Femur (tissue), 1 donor: ENCODE results near the gene HEYL.
A peak's percentile ranks its signal among the peaks of the same experiment; 100 is the strongest.

ENCODE experiments used
- DNase-seq: peaks from one replicate; pipeline ENCODE4 v3.0.0-alpha.2; 2017

Gene HEYL

GRCh38 chr1:39639305-39640130 is at the start of gene HEYL:
Gene HEYL, minus strand, starts transcription at chr1:39639643. Its CDS starts 18 bp downstream, at chr1:39639625.
- DNase-seq, result peak; percentile 78

DNA sequence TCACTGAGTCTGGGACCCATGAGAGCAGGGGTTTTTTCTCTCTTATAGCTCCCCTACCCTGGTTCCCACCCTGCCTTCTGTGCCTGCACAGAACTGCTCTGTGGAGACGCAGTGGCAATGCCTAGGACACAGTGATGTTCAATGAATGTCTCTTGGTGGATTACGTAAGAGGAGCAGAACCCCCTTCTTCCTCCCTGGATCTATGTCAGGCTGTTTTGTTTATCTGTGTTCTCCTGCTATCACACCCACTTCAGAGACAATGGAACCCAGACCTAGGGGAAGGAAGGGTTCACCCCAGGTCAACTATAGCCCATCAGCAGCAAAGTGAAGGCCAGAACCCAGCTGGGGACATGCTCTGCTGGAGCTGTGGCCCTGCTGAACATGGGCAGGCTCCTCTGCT is 49.8 kb upstream of the HEYL start:
- DNase-seq, result no peak

GRCh38 chr1:39688706-39689105 is 49.3 kb upstream of the HEYL start:
- no peak for DNase-seq

DNA sequence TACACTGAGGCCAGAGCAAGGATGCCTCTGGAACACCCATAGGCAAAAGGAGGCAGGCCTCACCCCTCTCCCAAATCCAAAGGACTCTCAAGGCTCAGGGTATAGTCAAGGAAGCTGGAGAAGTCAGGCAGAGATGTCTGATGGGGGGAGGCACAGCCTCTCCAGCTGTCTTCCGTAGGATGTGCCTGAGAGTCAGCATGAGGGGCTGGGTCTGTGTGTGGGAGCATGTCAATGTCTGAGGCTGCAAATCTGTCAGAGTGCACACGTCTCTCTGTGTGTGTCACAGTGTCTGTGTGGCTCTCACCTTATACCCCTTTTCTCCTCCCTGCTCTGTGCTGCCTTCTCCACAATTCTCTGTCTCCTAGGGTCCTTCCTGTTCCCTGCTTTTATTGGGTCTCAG is 47.8 kb upstream of the HEYL start:
- no peak for DNase-seq

DNA sequence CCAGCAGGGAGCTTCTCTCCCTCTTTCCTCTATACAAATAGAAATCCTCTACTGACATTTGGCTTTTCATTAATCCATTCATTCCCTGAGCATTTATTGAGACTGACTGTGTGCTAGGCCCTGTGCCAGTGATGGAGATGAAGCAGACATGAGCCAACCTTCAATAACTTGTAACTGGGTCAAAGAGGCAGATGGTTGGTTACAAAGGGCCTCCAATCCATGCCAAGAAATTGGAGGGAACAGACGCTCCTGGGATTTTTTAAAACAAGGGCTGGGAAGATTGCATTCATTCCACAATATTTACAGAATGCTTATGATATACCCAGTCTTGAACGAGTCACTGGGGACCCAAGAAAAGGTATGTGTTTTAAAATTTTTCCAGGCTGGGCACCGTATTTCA is 45.6 kb upstream of the HEYL start:
- DNase-seq, result no peak

DNA sequence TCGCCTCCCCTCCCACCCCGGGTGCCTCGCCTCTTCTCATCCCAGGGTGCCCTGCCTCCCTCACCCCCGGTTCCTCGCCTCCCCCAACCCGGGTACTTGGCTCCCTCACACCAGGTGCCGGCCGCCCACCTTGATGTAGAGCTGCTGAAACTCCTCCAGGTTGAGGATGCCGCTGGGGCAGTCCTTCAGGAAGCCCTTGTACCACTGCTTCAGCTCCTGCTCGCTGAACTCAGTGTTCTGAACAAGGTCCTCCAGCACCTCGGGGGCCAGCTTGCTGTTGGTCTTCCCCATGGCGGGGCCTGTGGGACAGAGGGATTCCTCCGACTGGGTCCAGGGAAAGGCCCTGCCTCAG is 44.8 kb upstream of the HEYL start:
- no peak for DNase-seq

DNA sequence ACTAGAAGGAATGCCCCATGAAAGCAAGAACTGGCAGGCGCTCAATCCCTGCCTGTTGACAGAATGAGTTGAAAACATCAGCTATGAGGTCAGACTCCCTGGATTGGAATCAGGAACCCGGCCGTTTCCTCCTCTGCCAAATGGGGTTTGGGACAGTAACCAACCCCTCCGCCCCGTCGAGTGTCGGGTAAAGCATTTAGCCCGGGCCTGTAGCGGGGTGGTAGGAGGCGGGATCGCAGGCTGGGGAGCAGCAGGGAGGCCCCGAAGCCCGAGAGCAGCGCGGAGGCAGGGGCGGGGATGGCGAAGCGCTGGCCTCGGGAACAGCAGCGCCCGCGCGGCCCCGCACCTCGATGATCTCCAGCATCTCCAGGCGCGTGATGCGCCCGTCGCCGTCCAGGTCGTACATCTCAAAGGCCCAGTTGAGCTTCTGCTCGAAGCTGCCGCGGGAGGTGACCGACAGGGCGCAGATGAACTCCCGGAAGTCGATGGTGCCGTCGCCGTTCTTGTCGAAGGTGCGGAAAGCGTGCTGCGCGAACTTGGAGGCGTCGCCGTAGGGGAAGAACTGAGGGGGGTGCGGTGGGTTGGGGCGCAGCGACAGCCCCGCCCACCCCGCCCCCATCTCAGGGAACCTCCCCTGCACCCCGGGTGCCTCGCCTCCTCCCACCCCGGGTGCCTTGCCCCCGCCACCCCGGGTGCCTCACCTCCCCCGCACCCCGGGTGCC is 44.3 kb upstream of the HEYL start:
- DNase-seq, result no peak

DNA sequence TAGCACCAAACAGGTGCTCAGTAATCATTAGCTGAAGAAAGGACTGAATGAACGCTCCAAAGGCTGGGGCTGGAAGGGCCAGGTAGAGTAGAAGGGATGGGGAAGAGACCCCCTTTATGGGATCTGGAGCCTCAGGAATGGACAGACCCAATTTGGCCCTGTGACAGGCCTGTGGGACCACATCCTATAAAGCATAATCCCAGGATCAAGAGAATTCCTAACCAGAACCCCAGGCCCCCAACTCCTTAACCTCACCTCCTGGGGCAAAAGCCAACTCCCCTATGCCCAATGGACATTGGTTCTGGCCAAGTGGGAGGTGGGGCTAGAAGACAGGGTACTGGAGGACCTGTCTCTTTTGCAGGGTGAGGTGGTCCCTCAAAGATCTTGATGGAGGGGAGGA is 42.6 kb upstream of the HEYL start:
- DNase-seq, result no peak

DNA sequence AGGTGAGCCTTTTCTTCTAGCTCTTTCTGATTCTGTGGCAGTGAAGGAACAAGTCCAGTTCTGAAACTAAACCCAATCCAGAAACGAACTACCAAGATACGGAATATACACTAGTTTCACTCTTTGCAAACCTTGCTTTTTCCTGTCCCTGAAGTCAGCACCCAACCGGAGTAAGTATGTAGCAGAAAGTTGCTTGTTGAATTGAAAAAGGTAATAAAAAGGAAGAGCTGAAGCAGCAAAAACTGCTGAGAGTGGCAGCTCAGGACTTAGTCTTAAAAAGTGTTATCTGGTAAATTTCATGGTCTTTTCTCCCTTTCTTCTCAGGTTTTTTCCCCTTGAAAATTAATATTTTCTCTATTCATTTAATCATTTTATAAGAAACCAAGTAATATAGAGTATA is 41.9 kb upstream of the HEYL start:
- no peak for DNase-seq

GRCh38 chr1:39680751-39681150 is 41.3 kb upstream of the HEYL start:
- DNase-seq, result no peak

GRCh38 chr1:39679821-39680220 is 40.4 kb upstream of the HEYL start:
- no peak for DNase-seq

- no peak for DNase-seq
Observed at GRCh38 chr1:39678889-39679288, 39.4 kb upstream of the HEYL start.

GRCh38 chr1:39677645-39678044 is 38.2 kb upstream of the HEYL start:
- no peak for DNase-seq

DNA sequence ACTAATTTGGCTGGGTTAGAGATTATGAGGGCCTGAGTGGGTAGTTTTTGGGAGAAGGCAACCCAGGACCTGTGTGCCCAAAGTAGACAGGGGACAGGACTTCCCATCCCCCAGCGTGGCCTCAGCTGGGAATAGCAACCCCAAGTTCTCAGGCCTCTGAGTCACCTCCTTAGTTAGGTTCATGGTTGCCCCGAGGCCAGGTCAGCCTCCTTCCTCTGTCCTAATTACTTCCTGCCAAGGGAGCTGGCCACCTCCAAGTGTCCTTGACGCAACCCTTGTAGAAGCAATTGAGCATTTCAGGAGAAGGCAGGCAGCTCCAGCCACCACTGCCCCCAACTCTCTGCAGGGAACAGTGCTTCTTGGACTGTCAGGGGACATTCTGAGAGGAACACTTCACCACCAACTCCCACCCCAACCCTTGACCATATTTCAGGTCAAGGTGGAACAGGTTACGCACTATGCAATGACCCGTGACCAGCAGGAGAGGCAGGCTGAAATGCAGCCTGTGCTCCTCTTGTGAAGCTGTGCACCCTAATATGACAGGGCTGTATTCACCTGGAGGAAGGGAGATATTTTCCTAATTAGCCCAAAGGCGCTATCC is 37.6 kb upstream of the HEYL start:
- DNase-seq, result no peak

DNA sequence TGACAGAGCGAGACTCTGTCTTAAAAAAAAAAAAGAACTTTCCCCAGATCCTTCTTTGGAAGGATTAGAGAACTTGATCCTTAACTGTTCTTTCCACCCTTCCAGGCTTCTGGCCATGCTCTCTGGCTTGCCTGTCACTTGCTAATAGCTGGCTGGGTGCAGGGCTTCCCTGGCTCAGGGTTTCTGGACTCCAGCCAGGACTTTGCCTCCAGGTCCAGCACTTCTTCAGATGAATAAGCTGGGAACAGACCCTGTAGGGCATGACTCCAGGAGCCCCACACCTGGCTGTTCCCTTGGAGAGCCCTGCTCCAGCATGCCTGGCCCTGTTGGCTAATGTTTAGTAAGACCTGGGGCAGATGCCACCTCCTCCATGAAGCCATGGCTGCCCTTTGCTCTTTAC is 35.8 kb upstream of the HEYL start:
- no peak for DNase-seq

DNA sequence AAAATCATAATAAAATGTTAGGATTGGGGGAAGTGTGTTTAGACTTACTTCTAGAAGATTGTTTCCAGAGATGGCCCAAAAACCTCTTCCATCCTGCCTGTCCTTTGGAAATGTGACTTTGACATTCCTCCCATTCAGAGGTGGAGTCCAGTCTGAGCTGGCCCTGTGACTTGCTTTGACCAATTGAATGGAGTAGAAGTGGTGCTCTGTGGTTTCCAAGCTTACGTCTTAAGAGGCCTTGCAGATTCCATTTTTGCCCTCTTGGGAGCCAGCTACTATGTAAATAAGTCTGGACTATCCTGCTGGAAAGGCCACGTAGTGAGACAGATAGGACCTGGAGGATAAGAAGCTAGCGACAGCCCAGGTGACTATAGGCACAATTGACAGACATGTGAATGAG is 33.8 kb upstream of the HEYL start:
- DNase-seq, result no peak

DNA sequence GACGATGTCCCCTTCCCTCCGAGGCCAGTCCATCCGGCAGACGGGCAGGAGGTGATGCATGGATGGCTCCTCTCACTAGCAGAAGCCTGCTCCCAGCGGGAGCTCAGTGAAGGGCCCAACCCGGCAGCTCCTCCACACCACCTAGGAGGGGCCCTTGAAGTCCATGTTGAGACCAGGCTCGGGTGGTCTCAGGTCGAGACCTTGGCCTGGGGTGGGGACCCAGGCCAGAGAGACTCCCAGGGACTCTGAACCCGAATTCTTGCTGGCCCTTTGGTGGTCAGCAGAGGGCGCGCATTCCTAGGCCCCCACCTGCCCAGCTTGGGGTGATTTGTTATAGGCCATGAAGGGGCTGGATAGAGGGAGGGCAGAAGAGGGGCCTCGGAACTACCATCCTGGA is 33.1 kb upstream of the HEYL start:
- no peak for DNase-seq

GRCh38 chr1:39671793-39672550 is 32.5 kb upstream of the HEYL start, which contains the start of gene NT5C1A:
Gene NT5C1A, minus strand, starts transcription at chr1:39672107. Its CDS starts 69 bp downstream, at chr1:39672038.
- DNase-seq, result peak; percentile 61

DNA sequence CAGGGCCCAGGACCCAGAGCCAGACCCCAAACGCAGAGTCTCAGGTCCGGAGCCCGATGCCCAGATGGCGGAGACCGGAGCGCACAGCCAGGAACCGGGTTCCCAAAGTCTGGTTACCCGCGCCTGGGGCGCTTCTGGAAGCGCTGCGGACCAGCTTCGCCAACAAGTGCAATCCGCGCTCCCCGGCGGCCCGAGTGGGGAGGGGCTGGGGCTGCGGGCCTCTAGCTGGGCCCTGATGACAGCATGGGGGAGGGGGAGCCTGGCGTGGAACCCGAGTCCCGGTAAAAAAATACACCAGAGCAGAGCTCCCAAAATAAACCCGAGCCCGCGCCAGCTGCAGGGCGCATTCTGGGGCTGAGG is 32.0 kb upstream of the HEYL start:
- peak; percentile 66 for DNase-seq

GRCh38 chr1:39670689-39671088 is 31.2 kb upstream of the HEYL start:
- DNase-seq, result no peak

DNA sequence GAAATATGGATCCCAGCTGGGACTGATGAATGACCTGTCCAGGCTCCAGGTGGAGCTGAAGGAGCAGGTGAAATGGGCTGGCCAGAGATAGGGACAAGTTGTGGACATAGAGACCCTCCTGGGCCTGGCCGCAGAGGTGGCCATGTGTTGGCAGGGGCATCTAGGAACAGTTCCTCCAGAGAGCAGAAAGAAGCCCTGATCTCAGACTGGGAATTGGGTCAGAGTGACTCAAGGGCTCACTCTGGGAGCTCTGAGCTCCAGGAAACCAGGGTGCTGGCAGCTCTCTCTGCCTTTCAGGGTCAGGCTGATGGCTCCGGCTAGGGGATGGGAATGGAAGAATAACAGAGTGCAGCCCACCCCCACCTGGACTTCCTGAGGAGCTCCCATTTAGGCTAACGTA is 29.5 kb upstream of the HEYL start:
- DNase-seq, result no peak

- DNase-seq, result no peak
Observed at GRCh38 chr1:39668111-39668510, 28.7 kb upstream of the HEYL start.

DNA sequence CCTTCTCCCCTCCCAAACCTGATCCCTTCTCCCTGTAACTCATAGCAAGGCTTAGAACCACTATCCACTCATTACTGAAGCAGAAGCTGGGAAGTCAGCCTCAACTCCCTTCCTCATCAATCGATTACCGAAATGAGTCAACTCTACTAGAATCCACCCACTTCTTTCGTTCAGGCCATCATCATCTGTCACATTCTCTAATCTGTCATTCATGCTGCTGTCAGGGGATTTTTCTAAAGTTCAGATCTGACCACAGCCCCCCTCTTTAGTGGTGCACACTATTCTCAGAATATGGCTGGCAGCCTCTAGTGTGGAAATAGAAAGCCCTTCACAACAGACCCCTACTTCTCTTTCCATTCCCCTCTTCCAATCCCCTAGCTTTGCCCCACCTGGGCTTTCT is 27.3 kb upstream of the HEYL start:
- no peak for DNase-seq
